Erythroblast (primary cell): Measurements from ENCODE around the gene UGT2A2.

Experiments used
- GATA1 ChIP-seq: IDR thresholded peaks from 2 replicates; pipeline ENCODE4 v1.6.1; 2011; ENCODE audit warnings: low read depth, mild to moderate bottlenecking, control low read depth, low read length, moderate library complexity
- POLR2A ChIP-seq: IDR thresholded peaks from 2 replicates; pipeline ENCODE4 v1.6.1; 2011; ENCODE audit warnings: mild to moderate bottlenecking, low read length

DNA sequence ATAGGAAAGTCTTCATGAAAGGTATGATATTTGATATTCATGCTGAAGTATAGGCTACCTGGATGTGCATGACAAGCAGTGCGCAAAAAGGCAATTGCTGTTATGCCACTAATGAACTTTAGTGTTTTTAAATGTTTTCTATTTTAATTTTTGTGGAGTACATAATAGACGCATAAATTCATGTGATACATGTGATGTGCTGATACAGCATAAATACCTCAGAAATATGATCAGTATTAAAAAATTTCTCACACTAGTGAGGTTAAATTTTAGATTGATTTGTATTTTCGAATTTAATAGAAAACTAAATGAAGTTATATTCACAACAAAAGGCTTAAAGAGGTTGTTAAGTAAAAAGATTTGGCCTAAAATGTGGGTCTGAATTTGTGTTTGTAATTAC is 11.4 kb upstream of the UGT2A2 start:
- no peak for TF ChIP-seq POLR2A
- TF ChIP-seq GATA1 = no peak
